D341Med (cell line): ENCODE measurements around the gene SLC35A3.

Experiments
- DNase-seq: peaks from one replicate; pipeline ENCODE4 v3.0.0; 2012; ENCODE audit warnings: low spot score

The SLC35A3 gene

GRCh38 chr1:100076744-100077143, 106.9 kb downstream of the SLC35A3 start:
- no peak for DNase-seq

DNA sequence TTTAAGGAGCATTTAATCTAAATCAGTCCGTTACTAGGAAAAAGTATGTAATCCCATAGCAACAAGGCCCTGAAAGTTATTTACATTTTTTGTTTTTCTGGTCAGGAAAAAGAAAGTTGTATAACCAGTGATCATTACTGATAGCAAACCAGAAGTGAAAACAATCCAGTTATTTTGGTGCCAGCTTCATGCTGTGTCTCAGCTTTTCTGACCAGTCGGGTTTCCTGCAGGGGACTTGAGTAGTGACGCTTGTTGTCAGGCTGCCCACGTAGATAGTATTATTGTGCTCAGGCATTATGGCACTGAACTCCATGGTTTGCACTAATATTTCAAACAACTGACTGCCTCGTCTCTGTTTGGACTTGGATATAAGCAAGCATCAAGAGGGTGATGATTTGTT, 107.7 kb downstream of the SLC35A3 start:
- no peak for DNase-seq

DNA sequence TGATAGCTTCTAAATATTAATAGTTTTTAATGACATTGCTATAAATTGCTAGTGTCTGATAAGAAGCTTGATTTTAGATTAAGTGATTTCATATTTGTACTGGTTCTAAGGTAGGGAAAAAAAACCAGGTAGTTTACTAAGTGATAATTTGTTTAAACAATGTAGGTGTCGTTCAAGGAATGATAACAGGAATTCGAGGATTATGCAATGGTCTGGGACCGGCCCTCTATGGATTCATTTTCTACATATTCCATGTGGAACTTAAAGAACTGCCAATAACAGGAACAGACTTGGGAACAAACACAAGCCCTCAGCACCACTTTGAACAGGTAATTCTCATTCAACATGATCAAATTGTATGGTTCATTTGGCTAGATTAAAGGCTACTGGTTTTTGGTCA, 110.5 kb downstream of the SLC35A3 start:
- no peak for DNase-seq
